NCI-H2227 (cell line): ENCODE data around the gene HPCAL1.

Source experiments
- DNase-seq: peaks from one replicate; lab custom pipeline; 2025; ENCODE audit not compliant: unreplicated experiment; lab: John Stamatoyannopoulos, UW

Gene HPCAL1

DNA sequence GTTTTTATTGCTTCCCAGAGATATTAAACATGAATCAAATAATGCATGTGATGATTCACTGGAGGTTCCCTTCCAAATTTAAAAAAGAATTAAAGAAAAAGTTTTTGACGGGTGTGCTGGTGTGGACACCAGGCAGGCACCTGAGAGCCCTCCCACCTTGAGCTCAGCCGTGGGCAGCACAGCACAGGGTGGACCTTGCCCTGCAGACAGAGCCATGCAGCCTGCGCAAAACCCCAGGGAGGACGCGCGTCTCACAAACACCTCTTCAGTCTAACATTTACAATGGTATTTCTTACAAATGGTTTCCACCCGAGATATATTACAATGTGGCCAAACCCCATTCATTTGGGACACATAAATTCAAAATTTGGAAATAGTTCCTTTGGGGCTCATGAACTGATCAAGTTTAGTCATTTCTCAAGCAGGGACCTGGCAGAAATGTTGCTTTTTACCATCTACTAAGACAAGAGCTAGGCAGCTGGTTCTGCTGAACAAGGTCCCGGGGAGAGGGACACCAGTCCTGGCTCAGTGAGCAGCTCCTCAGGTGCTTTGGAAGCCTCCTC, 100.0 kb downstream of the HPCAL1 start:
- no peak for DNase-seq

- DNase-seq, result no peak
Measured at GRCh38 chr2:10404324-10405143, 101.8 kb downstream of the HPCAL1 start.

GRCh38 chr2:10405448-10405847, 102.7 kb downstream of the HPCAL1 start:
- no peak for DNase-seq

GRCh38 chr2:10406016-10406415, 103.3 kb downstream of the HPCAL1 start:
- no peak for DNase-seq

GRCh38 chr2:10406491-10407188, 103.9 kb downstream of the HPCAL1 start:
- no peak for DNase-seq

- no peak for DNase-seq
Measured at GRCh38 chr2:10407432-10407831, 104.7 kb downstream of the HPCAL1 start.

GRCh38 chr2:10407841-10408648, 105.3 kb downstream of the HPCAL1 start:
- DNase-seq, result peak; percentile 35

- DNase-seq, result peak; percentile 93
Measured at GRCh38 chr2:10408649-10409579, 106.2 kb downstream of the HPCAL1 start.

DNA sequence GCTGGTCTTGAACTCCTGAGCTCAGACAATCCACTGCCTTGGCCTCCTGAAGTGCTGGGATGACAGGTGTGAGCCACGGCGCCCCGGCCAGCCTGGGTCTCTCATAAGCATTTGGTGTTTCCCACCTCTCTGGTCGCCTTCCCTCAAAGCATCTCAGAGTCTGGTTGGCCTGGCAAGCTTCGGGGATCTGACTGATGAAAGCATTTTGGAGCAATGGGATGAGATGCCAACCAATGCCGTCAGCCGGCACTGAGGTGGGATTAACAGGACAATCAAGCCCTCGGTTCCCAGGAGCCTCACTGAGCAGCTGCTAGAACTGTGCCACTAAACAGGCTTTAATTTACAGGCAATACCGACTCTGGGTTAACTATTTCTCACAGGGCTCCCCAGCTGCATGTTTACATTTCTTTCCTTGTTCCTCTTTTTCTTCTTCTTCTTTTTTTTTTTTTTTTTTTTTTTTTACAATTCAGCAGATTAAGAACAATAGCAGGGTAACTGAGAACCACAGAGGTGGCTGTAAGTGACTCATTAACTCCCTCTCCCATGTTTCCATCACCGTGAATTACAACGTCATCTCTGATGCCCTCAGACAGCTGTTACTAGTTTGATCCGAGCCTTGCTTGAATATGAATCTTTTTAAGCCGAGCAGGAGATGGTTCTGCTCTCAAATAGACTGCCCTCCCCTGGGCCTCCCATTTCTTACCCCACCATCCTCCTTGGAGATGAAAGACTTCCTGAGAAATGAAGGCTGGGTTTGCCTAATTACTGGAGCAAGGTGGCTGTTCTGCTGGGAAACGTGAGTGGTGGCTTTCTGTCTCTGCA, 107.5 kb downstream of the HPCAL1 start:
- DNase-seq, result peak; percentile 49

DNA sequence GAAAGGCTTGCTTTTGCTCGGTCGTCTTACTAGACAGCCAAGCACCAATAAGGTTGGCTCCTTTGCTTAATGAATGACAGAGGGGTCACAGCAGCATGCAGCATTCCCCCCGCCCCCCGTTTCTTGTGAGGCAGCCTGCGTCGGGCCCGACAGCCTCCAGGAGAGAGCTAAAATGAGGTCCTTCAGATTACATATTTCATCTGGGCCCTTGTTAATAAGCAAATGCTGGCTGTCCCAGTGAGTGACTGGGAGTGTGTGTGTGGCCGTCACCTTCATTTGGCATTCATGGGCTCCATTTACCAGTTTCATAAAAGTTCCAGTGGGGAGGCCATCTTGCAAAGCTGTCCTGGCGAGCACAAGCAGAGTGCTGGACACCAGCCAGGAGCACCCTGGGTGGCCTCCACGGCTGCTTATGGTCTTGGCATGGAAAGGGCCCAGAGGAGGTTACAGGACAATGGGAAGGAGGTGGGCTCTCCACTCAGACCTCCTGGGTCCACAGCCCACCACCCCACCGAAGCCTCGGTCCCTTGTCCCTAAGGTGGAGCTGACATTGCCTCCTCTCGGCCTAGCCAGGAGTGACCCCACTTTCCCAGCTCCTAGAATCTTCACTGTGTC, 108.2 kb downstream of the HPCAL1 start:
- DNase-seq, result peak; percentile 49

DNA sequence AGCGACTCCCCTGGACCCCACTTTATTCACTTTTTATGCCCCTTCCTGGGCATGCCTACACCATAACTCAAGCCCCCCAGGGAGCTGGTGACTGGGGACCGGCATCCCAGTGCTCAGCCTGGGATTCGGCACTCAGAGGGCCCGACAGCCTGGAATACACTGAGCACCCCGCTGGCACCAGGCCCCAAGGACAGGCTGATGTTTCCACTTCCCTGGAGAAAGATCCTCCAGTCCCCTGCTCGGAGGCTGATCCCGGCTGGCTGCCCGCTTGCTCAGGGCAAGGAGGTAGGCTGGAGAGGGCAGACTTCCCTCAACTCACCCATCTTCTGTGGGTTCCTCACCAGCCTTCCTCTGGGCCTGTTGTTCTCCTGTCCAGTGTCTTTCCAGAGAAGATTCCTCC, 108.9 kb downstream of the HPCAL1 start:
- DNase-seq, result no peak

DNA sequence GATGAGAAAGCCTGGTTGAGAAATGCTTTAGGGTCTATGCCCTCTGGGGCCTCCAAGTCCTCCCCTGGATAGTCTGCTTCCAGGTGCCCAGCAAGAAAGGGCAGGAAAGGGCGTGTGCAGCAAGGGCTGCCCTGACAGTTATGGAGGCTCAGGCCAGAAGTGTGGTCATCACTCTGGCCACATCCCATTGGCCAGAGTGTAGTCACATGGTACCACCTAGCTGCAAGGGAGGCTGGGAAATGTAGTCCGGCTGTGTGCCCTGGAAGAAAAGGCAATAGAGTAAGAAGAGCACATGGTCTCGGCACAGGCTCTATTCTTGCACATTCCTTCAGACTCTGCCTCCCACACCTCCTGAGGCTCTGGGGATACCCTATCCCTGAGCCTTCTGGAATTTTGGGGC, 109.7 kb downstream of the HPCAL1 start:
- peak; percentile 66 for DNase-seq

DNA sequence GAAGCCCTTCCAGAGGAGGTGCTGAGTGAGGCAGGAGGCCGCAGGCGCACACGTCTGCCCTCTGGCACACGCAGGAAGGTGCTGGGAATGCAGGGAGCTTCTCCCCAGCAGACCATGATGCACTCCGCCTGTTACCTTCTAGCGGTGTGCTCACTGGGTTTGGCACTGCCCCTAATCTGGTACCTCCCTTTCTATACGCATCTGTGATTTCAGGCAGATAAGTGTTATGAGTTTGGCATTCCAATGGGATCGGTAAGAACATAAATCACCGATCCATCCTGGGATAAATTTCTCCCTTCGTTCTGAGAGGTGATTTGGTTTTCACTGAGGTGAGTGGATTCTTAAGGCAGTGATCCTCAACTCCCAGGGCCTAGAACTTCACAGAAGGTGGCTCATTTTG, 110.8 kb downstream of the HPCAL1 start:
- no peak for DNase-seq

DNA sequence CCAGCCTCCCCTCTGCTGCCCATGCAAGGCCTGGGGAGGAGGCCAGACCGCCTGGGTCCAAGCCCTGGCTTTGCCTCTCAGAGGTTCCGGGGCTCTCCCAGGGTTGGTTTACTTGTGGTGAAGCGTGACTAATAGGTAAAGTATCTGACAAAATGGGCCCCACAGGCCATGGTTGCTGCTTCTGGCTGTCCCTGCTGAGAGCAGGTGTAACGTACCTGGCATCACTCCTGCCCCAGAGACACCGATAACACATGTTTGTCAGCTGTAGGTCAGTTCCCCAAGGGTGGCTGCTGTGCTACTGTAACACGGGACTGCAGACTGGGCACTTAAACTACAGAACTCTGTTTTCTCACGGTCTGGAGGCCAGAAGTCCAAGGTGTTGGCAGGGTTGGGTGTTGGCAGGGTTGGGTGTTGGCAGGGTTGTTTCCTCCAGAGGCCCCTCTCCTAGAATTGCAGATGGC, 111.3 kb downstream of the HPCAL1 start:
- no peak for DNase-seq

DNA sequence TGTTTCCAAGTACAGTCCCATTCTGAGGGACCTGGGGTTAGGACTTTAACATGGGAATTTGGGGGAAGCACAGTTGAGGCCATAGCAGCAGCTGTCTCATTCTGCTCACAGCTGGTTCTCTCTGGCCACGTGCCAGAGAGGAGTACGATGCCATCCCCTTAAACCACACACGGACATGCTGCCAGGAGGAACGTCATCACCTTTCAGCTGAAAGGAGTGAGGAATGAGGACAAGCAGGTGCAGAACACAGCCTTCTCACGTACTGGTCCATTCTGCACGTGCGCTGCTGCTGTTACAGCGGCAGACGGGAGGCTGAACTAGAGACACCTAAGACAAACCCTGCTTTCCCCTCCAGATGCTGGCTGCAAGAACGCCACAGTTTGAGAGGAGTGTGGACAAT, 111.9 kb downstream of the HPCAL1 start:
- DNase-seq, result no peak

DNA sequence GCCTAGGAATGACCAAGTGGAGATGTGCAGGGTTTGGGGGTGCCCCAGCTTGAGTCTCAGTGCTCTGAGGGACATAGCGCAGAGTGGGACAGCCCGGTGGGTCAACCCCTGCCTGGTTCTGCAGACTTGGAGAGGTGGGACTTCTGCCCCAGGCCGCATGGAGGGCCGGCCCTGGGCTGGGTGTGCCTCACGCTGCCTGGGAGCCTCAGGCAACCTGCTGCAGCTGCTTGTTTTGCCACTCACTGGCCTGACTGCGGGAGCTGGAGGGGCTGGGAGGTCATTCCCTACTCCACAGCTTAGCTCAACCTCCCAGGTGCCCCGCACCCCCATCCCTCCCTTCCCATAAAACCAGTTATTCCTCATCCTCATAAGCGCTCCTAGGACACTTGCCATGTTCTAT, 112.3 kb downstream of the HPCAL1 start:
- DNase-seq, result no peak

DNA sequence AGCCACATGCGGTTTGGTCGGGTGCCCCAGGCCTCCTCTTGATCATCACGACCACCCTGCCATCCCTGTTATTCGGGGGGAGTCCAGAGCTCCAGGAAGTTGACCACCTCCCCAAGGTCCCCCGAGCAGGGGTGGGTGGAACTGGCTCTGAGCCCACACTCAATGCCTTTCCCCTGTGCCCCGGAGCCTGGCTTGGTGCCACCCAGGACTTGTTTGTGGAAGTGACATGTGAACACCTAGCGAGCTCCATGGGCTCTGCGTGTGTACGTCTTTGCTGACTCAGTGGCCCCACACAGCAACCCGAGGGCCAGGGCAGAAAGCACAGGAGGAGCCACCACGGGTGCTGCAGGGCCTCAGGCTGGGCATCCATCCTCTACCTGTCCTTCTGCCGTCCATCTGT, 112.9 kb downstream of the HPCAL1 start:
- DNase-seq, result no peak

DNA sequence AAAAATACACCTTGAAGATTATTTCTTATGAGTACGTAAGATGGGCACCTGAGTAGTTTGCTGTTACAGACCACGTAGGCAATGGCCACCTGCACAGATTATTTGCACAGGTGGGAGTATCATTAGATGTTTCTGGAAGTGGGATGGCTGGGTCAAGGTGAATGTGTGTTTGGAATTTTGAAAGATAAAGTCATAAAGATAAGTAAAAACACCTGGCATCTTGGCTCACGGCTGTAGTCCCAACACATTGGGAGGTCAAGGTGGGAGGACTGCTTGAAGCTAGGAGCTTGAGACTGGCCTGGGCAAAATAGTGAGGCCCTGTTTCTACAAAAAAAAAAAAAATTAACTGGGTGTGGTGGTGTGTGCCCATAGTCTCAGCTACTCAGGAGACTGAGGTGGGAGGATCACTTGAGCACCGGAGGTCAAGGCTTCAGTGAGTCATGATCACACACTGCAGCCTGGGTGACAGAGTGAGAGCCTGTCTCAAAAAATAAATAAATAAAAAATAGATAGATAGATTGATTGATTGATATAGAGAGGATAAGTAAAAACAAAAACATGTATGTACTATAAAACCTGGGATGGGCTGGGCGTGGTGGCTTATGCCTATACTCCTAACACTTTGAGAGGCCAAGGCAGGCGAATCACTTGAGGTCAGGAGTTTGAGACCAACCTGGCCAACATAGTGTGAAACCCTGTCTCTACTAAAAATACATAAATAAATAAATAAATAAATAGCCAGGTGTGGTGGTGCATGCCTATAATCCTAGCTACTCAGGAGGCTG, 115.0 kb downstream of the HPCAL1 start:
- DNase-seq, result no peak
